IMR-90 (cell line): Measurements from ENCODE around the gene CDK2AP2.

Experiments
- CEBPB ChIP-seq: IDR thresholded peaks from 2 replicates; pipeline ENCODE4 v1.6.1; 2012; ENCODE audit warnings: low read depth, low read length, improper control_type of control experiment
- FOS ChIP-seq: fragments of 150-350 bp; IDR thresholded peaks from 2 replicates; pipeline ENCODE4 v1.6.1; 2016; ENCODE audit warnings: low read depth, low read length
- MAFK ChIP-seq: IDR thresholded peaks from 2 replicates; pipeline ENCODE4 v1.6.1; 2012; ENCODE audit warnings: low read depth, low read length, improper control_type of control experiment
- SMC3 ChIP-seq: fragments of 150-350 bp; IDR thresholded peaks from 2 replicates; pipeline ENCODE4 v1.6.1; 2016; ENCODE audit warnings: low read depth, mild to moderate bottlenecking, antibody characterized with exemption, low read length, moderate library complexity
- TF ChIP-seq, protein P1 (sequence below): conservative IDR thresholded peaks from 2 replicates; pipeline ENCODE4 v1.5.1; 2012; ENCODE audit warnings: mild to moderate bottlenecking, low read depth, low read length, improper control_type of control experiment
- TF ChIP-seq, protein P2 (sequence below): fragments of 150-350 bp; IDR thresholded peaks from 2 replicates; pipeline ENCODE4 v1.6.1; 2017; ENCODE audit warnings: mild to moderate bottlenecking, antibody characterized with exemption, low read length, low read depth

DNA sequence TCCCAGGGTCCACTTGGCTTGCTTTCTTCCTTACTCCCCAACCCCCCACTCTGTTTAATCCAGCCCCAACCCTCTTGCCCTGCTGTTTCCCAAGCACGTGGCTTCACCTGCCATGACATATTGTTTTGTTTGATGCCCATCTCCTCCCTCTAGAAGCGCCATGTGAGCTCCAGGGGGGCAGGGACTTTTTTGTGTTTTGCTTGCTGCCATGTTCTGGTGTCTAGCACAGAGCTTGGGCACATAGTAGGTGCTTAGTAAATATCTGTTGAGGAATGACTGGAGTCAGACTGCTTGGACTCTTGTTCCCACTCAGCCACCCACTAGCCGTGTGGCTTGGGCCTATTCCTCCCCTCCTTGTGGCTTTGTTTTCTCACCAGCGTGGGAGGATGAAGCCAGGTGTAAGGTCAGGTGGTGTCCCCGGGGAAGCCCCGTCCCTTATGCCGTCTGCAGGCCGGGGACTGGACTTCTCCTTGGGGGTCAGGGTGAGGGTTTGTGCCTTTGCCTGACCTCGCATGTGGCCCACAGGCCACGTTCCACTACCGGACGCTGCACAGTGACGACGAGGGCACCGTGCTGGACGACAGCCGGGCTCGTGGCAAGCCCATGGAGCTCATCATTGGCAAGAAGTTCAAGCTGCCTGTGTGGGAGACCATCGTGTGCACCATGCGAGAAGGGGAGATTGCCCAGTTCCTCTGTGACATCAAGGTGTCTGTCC is 21.3 kb downstream of the CDK2AP2 start:
- TF ChIP-seq, protein P1, sequence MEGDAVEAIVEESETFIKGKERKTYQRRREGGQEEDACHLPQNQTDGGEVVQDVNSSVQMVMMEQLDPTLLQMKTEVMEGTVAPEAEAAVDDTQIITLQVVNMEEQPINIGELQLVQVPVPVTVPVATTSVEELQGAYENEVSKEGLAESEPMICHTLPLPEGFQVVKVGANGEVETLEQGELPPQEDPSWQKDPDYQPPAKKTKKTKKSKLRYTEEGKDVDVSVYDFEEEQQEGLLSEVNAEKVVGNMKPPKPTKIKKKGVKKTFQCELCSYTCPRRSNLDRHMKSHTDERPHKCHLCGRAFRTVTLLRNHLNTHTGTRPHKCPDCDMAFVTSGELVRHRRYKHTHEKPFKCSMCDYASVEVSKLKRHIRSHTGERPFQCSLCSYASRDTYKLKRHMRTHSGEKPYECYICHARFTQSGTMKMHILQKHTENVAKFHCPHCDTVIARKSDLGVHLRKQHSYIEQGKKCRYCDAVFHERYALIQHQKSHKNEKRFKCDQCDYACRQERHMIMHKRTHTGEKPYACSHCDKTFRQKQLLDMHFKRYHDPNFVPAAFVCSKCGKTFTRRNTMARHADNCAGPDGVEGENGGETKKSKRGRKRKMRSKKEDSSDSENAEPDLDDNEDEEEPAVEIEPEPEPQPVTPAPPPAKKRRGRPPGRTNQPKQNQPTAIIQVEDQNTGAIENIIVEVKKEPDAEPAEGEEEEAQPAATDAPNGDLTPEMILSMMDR, result no peak
- TF ChIP-seq, protein P2, sequence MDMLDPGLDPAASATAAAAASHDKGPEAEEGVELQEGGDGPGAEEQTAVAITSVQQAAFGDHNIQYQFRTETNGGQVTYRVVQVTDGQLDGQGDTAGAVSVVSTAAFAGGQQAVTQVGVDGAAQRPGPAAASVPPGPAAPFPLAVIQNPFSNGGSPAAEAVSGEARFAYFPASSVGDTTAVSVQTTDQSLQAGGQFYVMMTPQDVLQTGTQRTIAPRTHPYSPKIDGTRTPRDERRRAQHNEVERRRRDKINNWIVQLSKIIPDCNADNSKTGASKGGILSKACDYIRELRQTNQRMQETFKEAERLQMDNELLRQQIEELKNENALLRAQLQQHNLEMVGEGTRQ, result no peak
- TF ChIP-seq MAFK (no peak), SMC3 (no peak), FOS (no peak), CEBPB (no peak)
